Sigmoid colon (tissue), 7 donors: ENCODE data around the gene COMMD7. TPM values are rescaled to one million over a fixed set of nuclear protein-coding genes. Genes with fewer than 3 reads are reported as not detected.

Experiments used
- DNase-seq: peaks from one replicate; pipeline ENCODE4 v3.0.0-alpha.2; 2019
- H3K27ac ChIP-seq, 4 donors: fragments of 200-600 bp; sonication (generic); one replicate each; pipeline ENCODE4 v1.5.1; 2016 to 2019; ENCODE audit warnings: mild to moderate bottlenecking in 1 of 4
- H3K27me3 ChIP-seq, 3 donors: fragments of 200-600 bp; sonication (generic); one replicate each; pipeline ENCODE4 v1.5.1; 2019; ENCODE audit warnings: mild to moderate bottlenecking in 1 of 3
- H3K36me3 ChIP-seq, 4 donors: fragments of 200-600 bp; sonication (generic); one replicate each; pipeline ENCODE4 v1.5.1; 2016 to 2019
- H3K4me1 ChIP-seq, 4 donors: fragments of 200-600 bp; sonication (generic); one replicate each; pipeline ENCODE4 v1.5.1; 2017 to 2019
- H3K4me3 ChIP-seq, 4 donors: fragments of 200-600 bp; sonication (generic); one replicate each; pipeline ENCODE4 v1.5.1; 2017 to 2019; ENCODE audit warnings: mild to moderate bottlenecking in 2 of 4, moderate library complexity in 1 of 4
- H3K9me3 ChIP-seq, 4 donors: fragments of 200-600 bp in 3 of 4; sonication (generic) in 3 of 4; one replicate each; pipeline versions ENCODE4 v1.5.1 to v1.6.1; 2013 to 2019
- CTCF ChIP-seq, 4 experiments: fragments of 450-650 bp in 3 of 4; fragments of 200-600 bp in 1 of 4; IDR thresholded peaks; one replicate each; pipeline ENCODE4 v1.5.1; 2016 to 2019; ENCODE audit warnings: antibody characterized with exemption in 4 of 4, mild to moderate bottlenecking in 3 of 4, moderate library complexity in 2 of 4
- EP300 ChIP-seq, 4 donors: sonication (generic); formaldehyde crosslinking; IDR thresholded peaks; one replicate each; pipeline ENCODE4 v1.6.1; 2017; ENCODE audit warnings: antibody characterized with exemption in 4 of 4
- POLR2A ChIP-seq, 2 donors: fragments of 450-650 bp; IDR thresholded peaks; one replicate each; pipeline ENCODE4 v1.6.1; 2016; ENCODE audit warnings: antibody characterized with exemption in 2 of 2, mild to moderate bottlenecking in 2 of 2, moderate library complexity in 2 of 2
- POLR2AphosphoS5 ChIP-seq, 4 donors: sonication (generic); formaldehyde crosslinking; IDR thresholded peaks; one replicate each; pipeline ENCODE4 v1.6.1; 2017; ENCODE audit warnings: antibody characterized with exemption in 4 of 4
- WGBS, 2 donors: extraction: QIAGEN DNeasy Blood & Tissue Kit; methylation state at CpG; one replicate each; pipeline ENCODE4 v1.1.7; 2013; 5-methylcytosine and 5-hydroxymethylcytosine counted together
- intact Hi-C: fragments of 100-400 bp; cut with DNase I; formaldehyde crosslinking; loops from one replicate; pipeline ENCODE4 v1.15.1; 2023
- polyA plus RNA-seq, 3 donors: library from polyadenylated mRNA; stranded (reverse); fragments of 200-250 nt; gene quantifications; one replicate each; pipeline ENCODE4 v1.2.3, GENCODE V29; 2013
- total RNA-seq, 4 donors: library from RNA; depleted of rRNA; stranded (reverse); fragments of >200 nt; gene quantifications; one replicate each; pipeline ENCODE4 v1.1.0, GENCODE V29; 2016
- donor health status: healthy with polysubstance abuse.
- donor health status: Bipolar disorder and iron deficiency.
- donor health status: healthy.

The COMMD7 gene
- total and polyA plus RNA-seq, 7 donors, result 26.3 to 68.0 (median 45.1) TPM

- no peak for DNase-seq
- Histone ChIP-seq H3K4me3 (no peak overlapping the region), H3K4me1 (peaks cover 0 to 7% (median 0%) of the 10 kb centered on the region in 4 donors), H3K27ac (no peak overlapping the region), H3K9me3 (no peaks in the 10 kb centered on the region), H3K36me3 (no peaks in the 10 kb centered on the region), H3K27me3 (no peaks in the 10 kb centered on the region)
- no peak for TF ChIP-seq POLR2A (IDR thresholded peaks at IDR 0.05)
- no peak for TF ChIP-seq POLR2AphosphoS5 (IDR thresholded peaks at IDR 0.05)
- TF ChIP-seq EP300 (IDR thresholded peaks at IDR 0.05), result no peak
- TF ChIP-seq CTCF (IDR thresholded peaks at IDR 0.05), result no peak
- intact Hi-C loops, result no loop called here
- WGBS, 2 donors, result 72 to 85% methylated on average over 6 of the region's 6 CpGs
Observed at GRCh38 chr20:32678948-32679347, 64.3 kb downstream of the COMMD7 start.

- H3K27ac ChIP-seq, result no peak overlapping the region
- TF ChIP-seq POLR2AphosphoS5 (IDR thresholded peaks at IDR 0.05), result no peak
- peaks cover 0 to 7% (median 0%) of the 10 kb centered on the region in 4 donors for H3K4me1 ChIP-seq
- H3K27me3 ChIP-seq, result no peaks in the 10 kb centered on the region
- no peak for DNase-seq
- H3K36me3 ChIP-seq, result no peaks in the 10 kb centered on the region
- intact Hi-C loops, result no loop called here
- no peak overlapping the region for H3K4me3 ChIP-seq
- 67 to 81% methylated on average over 13 of the region's 13 CpGs for WGBS, 2 donors
- H3K9me3 ChIP-seq, result no peaks in the 10 kb centered on the region
Observed at GRCh38 chr20:32675223-32675975, 67.9 kb downstream of the COMMD7 start.

- H3K4me1 ChIP-seq, result peaks cover 0 to 7% (median 0%) of the 10 kb centered on the region in 4 donors
- DNase-seq, result no peak
- no peak overlapping the region for H3K27ac ChIP-seq
- no peaks in the 10 kb centered on the region for H3K27me3 ChIP-seq
- intact Hi-C loops, result no loop called here
- no peak for TF ChIP-seq EP300 (IDR thresholded peaks at IDR 0.05)
- TF ChIP-seq CTCF (IDR thresholded peaks at IDR 0.05), result peak in 2 of 4 experiments; percentile 28 to 29
- no peaks in the 10 kb centered on the region for H3K36me3 ChIP-seq
- H3K9me3 ChIP-seq, result no peaks in the 10 kb centered on the region
- 39 to 47% methylated on average over 5 of the region's 5 CpGs for WGBS, 2 donors
- H3K4me3 ChIP-seq, result no peak overlapping the region
Observed at GRCh38 chr20:32674362-32674789, 68.9 kb downstream of the COMMD7 start.

- DNase-seq, result no peak
Observed at GRCh38 chr20:32672982-32673851, 70.0 kb downstream of the COMMD7 start.

GRCh38 chr20:32672394-32672981 is 70.8 kb downstream of the COMMD7 start:
- intact Hi-C loops, result no loop called here
- Histone ChIP-seq H3K36me3 (no peaks in the 10 kb centered on the region), H3K9me3 (no peaks in the 10 kb centered on the region), H3K27ac (no peak overlapping the region), H3K4me3 (no peak overlapping the region), H3K4me1 (no peaks in the 10 kb centered on the region), H3K27me3 (no peaks in the 10 kb centered on the region)
- no peak for DNase-seq
- WGBS, 2 donors, result 59 to 76% methylated on average over 3 of the region's 3 CpGs
- TF ChIP-seq POLR2AphosphoS5 (IDR thresholded peaks at IDR 0.05) (no peak), EP300 (IDR thresholded peaks at IDR 0.05) (no peak), POLR2A (IDR thresholded peaks at IDR 0.05) (no peak), CTCF (IDR thresholded peaks at IDR 0.05) (no peak)

More at GRCh38 chr20:32672982-32673851, 70.0 kb downstream of the COMMD7 start:
- Histone ChIP-seq H3K4me3 (no peak overlapping the region), H3K27me3 (no peaks in the 10 kb centered on the region), H3K9me3 (no peaks in the 10 kb centered on the region), H3K27ac (no peak overlapping the region), H3K36me3 (no peaks in the 10 kb centered on the region), H3K4me1 (no peaks in the 10 kb centered on the region)
- TF ChIP-seq EP300 (IDR thresholded peaks at IDR 0.05), result no peak
- WGBS, 2 donors, result 43 to 71% methylated on average over 22 of the region's 22 CpGs
- intact Hi-C loops, result no loop called here
